OCI-LY7 (cell line): ENCODE measurements around the gene ZCCHC13.

Experiments used
- EZH2phosphoT487 ChIP-seq: fragments of 200-600 bp; sonication (generic); IDR thresholded peaks from 2 replicates; pipeline ENCODE4 v1.6.1; 2018; ENCODE audit warnings: low read depth, borderline replicate concordance, mild to moderate bottlenecking, mixed run types, antibody characterized with exemption, low read length, moderate library complexity, mixed read lengths
- TF ChIP-seq, protein P1 (sequence below): fragments of 200-600 bp; sonication (generic); conservative IDR thresholded peaks from 2 replicates; pipeline ENCODE4 v1.5.1; 2014; ENCODE audit warnings: mild to moderate bottlenecking, antibody characterized with exemption, low read length, moderate library complexity, mixed read lengths

GRCh38 chrX:74291577-74291963 lies 12.4 kb upstream of the ZCCHC13 start:
- TF ChIP-seq, protein P1, sequence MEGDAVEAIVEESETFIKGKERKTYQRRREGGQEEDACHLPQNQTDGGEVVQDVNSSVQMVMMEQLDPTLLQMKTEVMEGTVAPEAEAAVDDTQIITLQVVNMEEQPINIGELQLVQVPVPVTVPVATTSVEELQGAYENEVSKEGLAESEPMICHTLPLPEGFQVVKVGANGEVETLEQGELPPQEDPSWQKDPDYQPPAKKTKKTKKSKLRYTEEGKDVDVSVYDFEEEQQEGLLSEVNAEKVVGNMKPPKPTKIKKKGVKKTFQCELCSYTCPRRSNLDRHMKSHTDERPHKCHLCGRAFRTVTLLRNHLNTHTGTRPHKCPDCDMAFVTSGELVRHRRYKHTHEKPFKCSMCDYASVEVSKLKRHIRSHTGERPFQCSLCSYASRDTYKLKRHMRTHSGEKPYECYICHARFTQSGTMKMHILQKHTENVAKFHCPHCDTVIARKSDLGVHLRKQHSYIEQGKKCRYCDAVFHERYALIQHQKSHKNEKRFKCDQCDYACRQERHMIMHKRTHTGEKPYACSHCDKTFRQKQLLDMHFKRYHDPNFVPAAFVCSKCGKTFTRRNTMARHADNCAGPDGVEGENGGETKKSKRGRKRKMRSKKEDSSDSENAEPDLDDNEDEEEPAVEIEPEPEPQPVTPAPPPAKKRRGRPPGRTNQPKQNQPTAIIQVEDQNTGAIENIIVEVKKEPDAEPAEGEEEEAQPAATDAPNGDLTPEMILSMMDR: no peak
- TF ChIP-seq EZH2phosphoT487: no peak
